CD4-positive, CD25-positive, alpha-beta regulatory T cell (primary cell): ENCODE results near the gene TEK. TPM values are rescaled to one million over a fixed set of nuclear protein-coding genes. Genes with fewer than 3 reads are reported as not detected.

Source experiments
- ATAC-seq, 2 donors: fragments of 150-1000 bp; cut with Tn5 transposase; one replicate each; pipeline ENCODE4 v1.10.0; 2021; ENCODE audit warnings: low read depth in 2 of 2, moderate number of reproducible peaks in 2 of 2, moderate library complexity in 1 of 2
- DNase-seq, 3 donors: peaks; one replicate each; pipeline versions ENCODE4 v3.0.0 to v3.0.0-alpha.2; 2012 to 2022; ENCODE audit warnings: mixed read lengths in 1 of 3
- H3K27ac ChIP-seq: one replicate; pipeline ENCODE4 v1.7.0; 2013; ENCODE audit warnings: mild to moderate bottlenecking, low read length; ENCODE audit not compliant: insufficient read depth, poor library complexity, severe bottlenecking
- H3K27me3 ChIP-seq: one replicate; pipeline ENCODE4 v1.7.0; 2013; ENCODE audit warnings: low read length; ENCODE audit not compliant: control insufficient read depth, insufficient read depth
- H3K36me3 ChIP-seq: one replicate; pipeline ENCODE4 v1.7.0; 2013; ENCODE audit warnings: mild to moderate bottlenecking, low read length, moderate library complexity; ENCODE audit not compliant: control insufficient read depth, insufficient read depth
- H3K4me1 ChIP-seq: 2 replicates; pipeline ENCODE4 v1.7.0; 2013; ENCODE audit warnings: mild to moderate bottlenecking, low read length; ENCODE audit not compliant: insufficient read depth, control insufficient read depth, poor library complexity, severe bottlenecking
- H3K4me3 ChIP-seq: one replicate; pipeline ENCODE4 v1.7.0; 2013; ENCODE audit warnings: low read depth, mild to moderate bottlenecking, low read length, moderate library complexity
- H3K9me3 ChIP-seq, 2 experiments: 1 replicate in 1 of 2; 2 replicates in 1 of 2; pipeline ENCODE4 v1.7.0; 2013; ENCODE audit warnings: low read length in 2 of 2, mild to moderate bottlenecking in 1 of 2, moderate library complexity in 1 of 2; ENCODE audit not compliant: control insufficient read depth in 2 of 2
- H3K27ac Mint-ChIP-seq, 3 donors: one replicate each; pipeline ENCODE4 v1.8.0; 2020 to 2022; ENCODE audit warnings: mild to moderate bottlenecking in 3 of 3, mixed read lengths in 3 of 3, moderate library complexity in 2 of 3
- H3K27me3 Mint-ChIP-seq: one replicate; pipeline ENCODE4 v1.8.0; 2022; ENCODE audit warnings: mild to moderate bottlenecking, mixed read lengths
- H3K36me3 Mint-ChIP-seq: one replicate; pipeline ENCODE4 v1.8.0; 2020; ENCODE audit warnings: mixed read lengths
- H3K4me1 Mint-ChIP-seq, 4 donors: one replicate each; pipeline ENCODE4 v1.8.0; 2020 to 2022; ENCODE audit warnings: mixed read lengths in 4 of 4, mild to moderate bottlenecking in 1 of 4
- H3K4me3 Mint-ChIP-seq, 4 donors: one replicate each; pipeline ENCODE4 v1.8.0; 2020 to 2022; ENCODE audit warnings: mild to moderate bottlenecking in 4 of 4, mixed read lengths in 4 of 4, moderate library complexity in 3 of 4
- H3K9me3 Mint-ChIP-seq, 7 donors: one replicate each; pipeline ENCODE4 v1.8.0; 2020 to 2022; ENCODE audit warnings: mixed read lengths in 7 of 7, mild to moderate bottlenecking in 3 of 7, moderate library complexity in 2 of 7
- polyA plus RNA-seq, 4 donors: library from polyadenylated mRNA; unstranded; fragments of 300-500 nt; fragmentation: Illumina TruSeq; gene quantifications; one replicate each; pipeline ENCODE4 v1.2.3, GENCODE V29; 2021
- total RNA-seq: library from RNA; stranded (reverse); gene quantifications from one replicate; pipeline ENCODE4 v1.2.3, GENCODE V29; 2022

The TEK gene
- total and polyA plus RNA-seq, 5 donors from 2014 or later = not detected

- H3K4me3 Mint-ChIP-seq = no peak overlapping the region
- no peak for ATAC-seq
Observed at GRCh38 chr9:27248702-27249101, 139.7 kb downstream of the TEK start.

GRCh38 chr9:27258662-27259061 is 149.6 kb downstream of the TEK start:
- ATAC-seq = no peak
- H3K36me3 Mint-ChIP-seq = no peaks in the 10 kb centered on the region
- H3K4me3 Mint-ChIP-seq = no peak overlapping the region

More at GRCh38 chr9:27248702-27249101, 139.7 kb downstream of the TEK start:
- Histone ChIP-seq H3K27ac (no peak overlapping the region), H3K4me3 (no peak overlapping the region), H3K36me3 (no peaks in the 10 kb centered on the region), H3K27me3 (no peaks in the 10 kb centered on the region), H3K4me1 (no peaks in the 10 kb centered on the region), H3K9me3 (no peaks in the 10 kb centered on the region)
- Mint-ChIP-seq H3K4me1 (no peaks in the 10 kb centered on the region), H3K27ac (no peak overlapping the region), H3K9me3 (peaks cover 0 to 10% (median 0%) of the 10 kb centered on the region in 7 donors), H3K27me3 (no peaks in the 10 kb centered on the region), H3K36me3 (no peaks in the 10 kb centered on the region)
- no peak for DNase-seq

DNA sequence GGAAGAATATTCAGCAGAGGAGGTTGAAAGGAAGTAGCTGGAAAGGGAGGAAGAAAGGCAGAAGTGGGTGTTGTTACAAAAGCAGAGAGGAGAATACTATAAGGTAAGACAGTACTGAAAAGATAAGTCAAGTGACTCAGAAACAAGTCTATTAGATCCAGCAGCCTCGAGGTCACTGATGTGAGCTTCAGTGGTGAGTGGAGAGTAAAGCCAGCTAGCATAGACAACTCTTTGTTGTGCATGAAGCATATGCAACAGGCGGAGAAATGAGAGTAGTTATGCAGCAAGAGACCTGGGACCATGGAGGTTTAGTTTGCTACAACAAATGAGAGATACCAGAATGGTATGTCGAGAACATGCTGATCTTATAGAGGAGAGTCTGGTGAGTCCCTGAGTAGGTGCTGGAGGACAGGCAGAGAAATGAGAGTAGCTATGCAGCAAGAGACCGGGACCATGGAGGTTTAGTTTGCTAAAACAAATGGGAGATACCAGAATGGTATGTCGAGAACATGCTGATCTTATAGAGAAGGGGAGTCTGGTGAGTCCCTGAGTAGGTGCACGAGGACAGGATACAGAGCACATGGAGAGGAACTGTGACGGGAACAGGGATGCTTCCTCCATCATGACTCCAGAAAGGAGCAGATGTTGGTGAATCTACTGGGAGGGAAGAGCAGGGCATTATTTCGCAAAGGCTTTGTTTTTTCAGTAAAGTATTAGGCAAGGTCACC is 151.9 kb downstream of the TEK start:
- Mint-ChIP-seq H3K4me3 (no peak overlapping the region), H3K36me3 (no peaks in the 10 kb centered on the region)
- no peaks in the 10 kb centered on the region for H3K27me3 ChIP-seq

More at GRCh38 chr9:27258662-27259061, 149.6 kb downstream of the TEK start:
- H3K9me3 ChIP-seq = no peaks in the 10 kb centered on the region
- no peaks in the 10 kb centered on the region for H3K36me3 ChIP-seq
- Mint-ChIP-seq H3K9me3 (peaks cover 0 to 4% (median 1%) of the 10 kb centered on the region in 7 donors), H3K4me1 (no peaks in the 10 kb centered on the region), H3K27me3 (no peaks in the 10 kb centered on the region), H3K27ac (no peak overlapping the region)
- no peaks in the 10 kb centered on the region for H3K4me1 ChIP-seq
- no peak for DNase-seq
- H3K27ac ChIP-seq = no peak overlapping the region
- H3K4me3 ChIP-seq = no peak overlapping the region
- H3K27me3 ChIP-seq = no peaks in the 10 kb centered on the region

GRCh38 chr9:27261517-27262211 is 152.6 kb downstream of the TEK start:
- no peaks in the 10 kb centered on the region for H3K9me3 Mint-ChIP-seq
- Histone ChIP-seq H3K27me3 (no peaks in the 10 kb centered on the region), H3K27ac (no peak overlapping the region), H3K4me1 (no peaks in the 10 kb centered on the region), H3K9me3 (no peaks in the 10 kb centered on the region), H3K4me3 (no peak overlapping the region), H3K36me3 (no peaks in the 10 kb centered on the region)
- H3K4me3 Mint-ChIP-seq = no peak overlapping the region
- no peak overlapping the region for H3K27ac Mint-ChIP-seq
- DNase-seq = no peak
- no peak for ATAC-seq
- H3K27me3 Mint-ChIP-seq = no peaks in the 10 kb centered on the region
- no peaks in the 10 kb centered on the region for H3K4me1 Mint-ChIP-seq
- no peaks in the 10 kb centered on the region for H3K36me3 Mint-ChIP-seq

More for the DNA sequence above, 151.9 kb downstream of the TEK start:
- Mint-ChIP-seq H3K4me1 (no peaks in the 10 kb centered on the region), H3K27me3 (no peaks in the 10 kb centered on the region), H3K27ac (no peak overlapping the region), H3K9me3 (peaks cover 0 to 2% (median 0%) of the 10 kb centered on the region in 7 donors)
- H3K27ac ChIP-seq = no peak overlapping the region
- DNase-seq = no peak
- no peaks in the 10 kb centered on the region for H3K4me1 ChIP-seq
- H3K9me3 ChIP-seq = no peaks in the 10 kb centered on the region
- H3K36me3 ChIP-seq = no peaks in the 10 kb centered on the region
- ATAC-seq = no peak
- H3K4me3 ChIP-seq = no peak overlapping the region

- no peaks in the 10 kb centered on the region for H3K9me3 Mint-ChIP-seq
- H3K4me3 ChIP-seq = no peak overlapping the region
- H3K27ac Mint-ChIP-seq = no peak overlapping the region
- no peak for DNase-seq
- no peaks in the 10 kb centered on the region for H3K4me1 ChIP-seq
- H3K36me3 Mint-ChIP-seq = no peaks in the 10 kb centered on the region
- no peaks in the 10 kb centered on the region for H3K27me3 Mint-ChIP-seq
- no peak overlapping the region for H3K4me3 Mint-ChIP-seq
- H3K4me1 Mint-ChIP-seq = peaks cover 0 to 3% (median 1%) of the 10 kb centered on the region in 4 donors
- peaks cover 1% of the 10 kb centered on the region for H3K27me3 ChIP-seq
- no peak for ATAC-seq
- no peaks in the 10 kb centered on the region for H3K36me3 ChIP-seq
- no peak overlapping the region for H3K27ac ChIP-seq
- no peaks in the 10 kb centered on the region for H3K9me3 ChIP-seq
Observed at GRCh38 chr9:27272103-27272502, 163.1 kb downstream of the TEK start.

DNA sequence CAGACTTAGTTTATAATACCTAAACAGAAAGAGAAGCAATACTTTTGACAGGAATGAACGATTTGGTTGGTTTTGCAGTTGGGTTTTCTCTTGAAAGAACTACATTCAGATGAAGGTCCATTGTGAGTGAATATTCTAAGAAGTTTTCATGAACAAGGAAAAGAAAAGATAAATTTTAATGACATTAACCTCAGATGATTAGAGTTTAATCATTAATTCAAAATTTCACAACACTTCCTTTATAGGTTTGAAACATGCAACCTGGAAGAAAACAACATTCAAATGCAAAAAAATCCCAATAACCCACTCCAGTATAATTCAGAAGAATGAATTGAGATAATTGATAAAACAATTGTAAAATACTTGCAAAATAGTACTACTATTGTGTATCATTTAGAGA is 164.2 kb downstream of the TEK start:
- peaks cover 1% of the 10 kb centered on the region for H3K27me3 ChIP-seq
- H3K4me3 Mint-ChIP-seq = no peak overlapping the region
- H3K27me3 Mint-ChIP-seq = no peaks in the 10 kb centered on the region
- H3K4me3 ChIP-seq = no peak overlapping the region
- no peaks in the 10 kb centered on the region for H3K4me1 ChIP-seq
- H3K36me3 Mint-ChIP-seq = no peaks in the 10 kb centered on the region
- DNase-seq = no peak
- no peaks in the 10 kb centered on the region for H3K9me3 ChIP-seq
- no peaks in the 10 kb centered on the region for H3K36me3 ChIP-seq
- no peaks in the 10 kb centered on the region for H3K9me3 Mint-ChIP-seq
- no peak for ATAC-seq
- peak overlapping the region in 1 of 3 donors; percentile 52 for H3K27ac Mint-ChIP-seq
- H3K4me1 Mint-ChIP-seq = peaks cover 0 to 3% (median 1%) of the 10 kb centered on the region in 4 donors
- H3K27ac ChIP-seq = no peak overlapping the region

DNA sequence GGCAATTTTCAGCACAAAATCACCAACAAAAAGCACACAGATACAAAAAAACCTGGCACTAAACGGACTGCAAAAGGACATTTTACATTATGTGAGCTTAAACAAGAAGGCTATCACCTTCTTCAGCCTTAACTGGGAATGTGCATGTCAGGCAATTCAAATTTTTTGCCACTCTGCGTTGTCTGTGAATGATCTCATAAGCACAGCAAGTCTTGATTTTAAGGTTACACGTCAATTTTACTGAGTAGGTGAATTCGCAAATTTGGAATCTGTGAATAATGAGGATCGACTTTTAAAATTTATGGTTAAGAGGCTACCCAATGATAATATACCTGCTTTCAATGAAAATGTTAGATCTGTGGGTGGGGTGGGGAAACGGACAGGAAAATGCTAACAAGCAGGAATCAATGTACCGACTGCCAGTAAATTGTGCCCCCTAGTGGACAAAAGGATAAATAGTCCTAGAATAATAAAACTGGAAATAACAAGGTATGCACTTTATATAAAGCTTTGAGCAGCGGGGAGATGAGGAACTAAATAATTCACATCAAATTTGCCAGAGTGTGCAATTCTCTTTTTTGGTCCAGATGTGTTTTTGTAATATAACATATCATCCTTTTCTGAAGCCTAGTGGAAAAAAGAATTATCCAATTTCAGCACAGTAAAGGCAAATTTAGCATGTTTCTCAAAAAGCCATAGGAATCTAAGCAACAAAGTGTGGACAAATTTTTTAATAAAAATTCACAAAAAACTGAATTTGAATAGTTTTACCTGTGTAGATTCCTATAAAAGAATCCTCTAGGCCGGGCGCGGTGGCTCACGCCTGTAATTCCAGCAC is 167.4 kb downstream of the TEK start:
- H3K27me3 Mint-ChIP-seq = no peaks in the 10 kb centered on the region
- no peak overlapping the region for H3K4me3 Mint-ChIP-seq
- peaks cover 0 to 4% (median 2%) of the 10 kb centered on the region in 4 donors for H3K4me1 Mint-ChIP-seq
- H3K27ac Mint-ChIP-seq = no peak overlapping the region
- no peak overlapping the region for H3K4me3 ChIP-seq
- H3K27ac ChIP-seq = no peak overlapping the region
- DNase-seq (peak in 2 of 3 donors; percentile 34 to 52), ATAC-seq (no peak)
- no peaks in the 10 kb centered on the region for H3K36me3 ChIP-seq
- H3K27me3 ChIP-seq = no peaks in the 10 kb centered on the region
- H3K9me3 Mint-ChIP-seq = no peaks in the 10 kb centered on the region
- no peaks in the 10 kb centered on the region for H3K4me1 ChIP-seq
- no peaks in the 10 kb centered on the region for H3K36me3 Mint-ChIP-seq
- H3K9me3 ChIP-seq = no peaks in the 10 kb centered on the region
